ENCODE measurements around the gene CFLAR.

- TF ChIP-seq CTCF (conservative IDR thresholded peaks at IDR 0.05 in 1 of 2, IDR thresholded peaks at IDR 0.05 in 1 of 2; ENCODE audit: extremely low read depth in 1 of 2, insufficient read depth in 1 of 2, low read depth in 1 of 2, low read length in 2 of 2) = no peak
- no peak for TF ChIP-seq EZH2 (IDR thresholded peaks at IDR 0.05; ENCODE audit: borderline replicate concordance, low read length)
These were observed 37.2 kb downstream of the CFLAR start for GRCh38 chr2:201152999-201153815.
